K562 treated with DMSO at 1 percent for 24 hours (cell line): ENCODE measurements around the gene CDK1. TPM values are rescaled to one million over a fixed set of nuclear protein-coding genes. Genes with fewer than 3 reads are reported as not detected.

Experiments used
- total RNA-seq: library from RNA; unstranded; fragments of 300-600 nt; gene quantifications from 2 replicates; pipeline ENCODE4 v1.2.3, GENCODE V29; 2022; ENCODE audit warnings: low read depth; ENCODE audit not compliant: insufficient read depth

Gene CDK1
- total RNA-seq = 78.8 and 92.9 TPM in 2 replicates

GRCh38 chr10:60778214-60778970 lies at the start of gene CDK1:
Gene CDK1, plus strand, starts transcription at chr10:60778478. Its CDS starts 1,688 bp downstream, at chr10:60780166.

Other genes starting within 250 kb of the CDK1 start
- gene RHOBTB1, start 165.7 kb downstream of the CDK1 start, total RNA-seq = 12.4 and 17.5 TPM in 2 replicates